Measurements from ENCODE around the gene GABBR2.

The GABBR2 gene

GRCh38 chr9:98324801-98325200 is 383.9 kb downstream of the GABBR2 start:
- no peak for ATAC-seq
- H3K27ac Mint-ChIP-seq = no peak overlapping the region
- H3K27me3 Mint-ChIP-seq = peaks cover 22% of the 10 kb centered on the region
- H3K4me3 Mint-ChIP-seq = no peak overlapping the region
- H3K36me3 Mint-ChIP-seq = no peaks in the 10 kb centered on the region
- peaks cover 6% of the 10 kb centered on the region for H3K4me1 Mint-ChIP-seq
- H3K9me3 Mint-ChIP-seq = no peaks in the 10 kb centered on the region

DNA sequence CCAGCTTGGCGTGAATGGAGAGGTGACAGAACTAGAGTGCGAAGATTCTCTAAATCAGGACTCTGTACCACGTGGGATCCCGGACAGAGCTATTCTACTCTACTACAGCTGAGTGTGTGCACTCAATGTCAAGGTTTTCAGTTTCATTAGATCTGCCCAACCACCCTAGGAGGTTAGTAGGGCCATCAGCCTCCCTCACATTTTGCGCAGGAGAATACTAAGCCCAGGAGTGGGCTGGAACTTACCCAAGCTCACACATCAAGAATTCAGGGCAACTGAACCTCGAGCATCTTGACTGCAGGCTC is 385.0 kb downstream of the GABBR2 start:
- H3K9me3 Mint-ChIP-seq = no peaks in the 10 kb centered on the region
- H3K4me3 Mint-ChIP-seq = no peak overlapping the region
- H3K36me3 Mint-ChIP-seq = no peaks in the 10 kb centered on the region
- H3K4me1 Mint-ChIP-seq = peaks cover 6% of the 10 kb centered on the region
- peaks cover 22% of the 10 kb centered on the region for H3K27me3 Mint-ChIP-seq
- ATAC-seq = no peak
- H3K27ac Mint-ChIP-seq = no peak overlapping the region

GRCh38 chr9:98323051-98323830 is 385.5 kb downstream of the GABBR2 start:
- H3K27ac Mint-ChIP-seq = no peak overlapping the region
- no peak for ATAC-seq

GRCh38 chr9:98321269-98321668 is 387.5 kb downstream of the GABBR2 start:
- Mint-ChIP-seq H3K27ac (no peak overlapping the region), H3K27me3 (peaks cover 14% of the 10 kb centered on the region), H3K4me3 (no peak overlapping the region), H3K9me3 (no peaks in the 10 kb centered on the region), H3K4me1 (no peaks in the 10 kb centered on the region), H3K36me3 (no peaks in the 10 kb centered on the region)
- ATAC-seq = peak; percentile 26

More at GRCh38 chr9:98323051-98323830, 385.5 kb downstream of the GABBR2 start:
- Mint-ChIP-seq H3K4me1 (peaks cover 4% of the 10 kb centered on the region), H3K4me3 (no peak overlapping the region), H3K9me3 (no peaks in the 10 kb centered on the region), H3K27me3 (peaks cover 19% of the 10 kb centered on the region), H3K36me3 (no peaks in the 10 kb centered on the region)

GRCh38 chr9:98318834-98319478 is 389.8 kb downstream of the GABBR2 start:
- no peak overlapping the region for H3K27ac Mint-ChIP-seq
- peaks cover 23% of the 10 kb centered on the region for H3K27me3 Mint-ChIP-seq
- no peaks in the 10 kb centered on the region for H3K9me3 Mint-ChIP-seq
- H3K4me3 Mint-ChIP-seq = no peak overlapping the region
- ATAC-seq = no peak
- no peaks in the 10 kb centered on the region for H3K36me3 Mint-ChIP-seq
- H3K4me1 Mint-ChIP-seq = no peaks in the 10 kb centered on the region

DNA sequence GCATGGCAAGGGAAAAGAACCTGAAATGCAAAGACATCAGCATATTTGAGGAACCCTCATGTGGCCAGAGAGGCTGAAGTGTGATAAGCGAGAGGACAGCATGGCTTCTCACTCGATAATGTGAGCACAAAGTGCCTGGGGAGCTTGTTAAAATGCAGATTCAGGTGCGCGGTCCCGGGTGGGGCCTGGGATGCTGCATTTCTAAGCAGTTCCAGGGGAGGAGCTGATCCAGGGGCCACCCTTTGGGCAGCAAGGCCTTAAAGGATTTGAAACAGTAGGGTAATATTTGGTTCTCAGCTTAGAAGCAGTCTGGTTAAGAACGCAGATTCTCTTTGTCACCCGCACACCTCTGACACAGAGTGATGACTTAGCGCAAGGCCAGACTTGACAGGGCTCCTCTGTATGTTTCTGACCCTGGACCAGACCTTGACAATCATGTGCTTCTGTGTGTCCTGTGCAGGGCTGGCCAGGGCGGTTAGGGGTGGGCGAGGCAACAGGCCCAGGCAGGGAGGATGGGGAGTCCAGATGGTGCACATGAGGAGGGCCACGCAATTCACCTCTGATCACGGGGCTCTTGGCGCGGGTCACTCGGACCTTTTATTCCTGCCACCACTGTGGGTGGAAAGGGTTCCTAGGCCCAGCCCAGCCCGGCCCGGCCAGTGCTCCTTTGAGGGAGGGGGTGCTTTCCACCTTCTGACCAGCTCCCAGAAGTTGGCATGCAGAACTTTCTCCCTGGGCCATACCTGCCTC is 390.5 kb downstream of the GABBR2 start:
- Mint-ChIP-seq H3K27me3 (peaks cover 23% of the 10 kb centered on the region), H3K36me3 (no peaks in the 10 kb centered on the region), H3K4me1 (no peaks in the 10 kb centered on the region), H3K9me3 (no peaks in the 10 kb centered on the region), H3K4me3 (no peak overlapping the region), H3K27ac (no peak overlapping the region)
- ATAC-seq = no peak

GRCh38 chr9:98317134-98317857 is 391.4 kb downstream of the GABBR2 start:
- Mint-ChIP-seq H3K27ac (no peak overlapping the region), H3K27me3 (peaks cover 15% of the 10 kb centered on the region), H3K36me3 (no peaks in the 10 kb centered on the region), H3K9me3 (no peaks in the 10 kb centered on the region), H3K4me1 (no peaks in the 10 kb centered on the region), H3K4me3 (no peak overlapping the region)
- no peak for ATAC-seq

DNA sequence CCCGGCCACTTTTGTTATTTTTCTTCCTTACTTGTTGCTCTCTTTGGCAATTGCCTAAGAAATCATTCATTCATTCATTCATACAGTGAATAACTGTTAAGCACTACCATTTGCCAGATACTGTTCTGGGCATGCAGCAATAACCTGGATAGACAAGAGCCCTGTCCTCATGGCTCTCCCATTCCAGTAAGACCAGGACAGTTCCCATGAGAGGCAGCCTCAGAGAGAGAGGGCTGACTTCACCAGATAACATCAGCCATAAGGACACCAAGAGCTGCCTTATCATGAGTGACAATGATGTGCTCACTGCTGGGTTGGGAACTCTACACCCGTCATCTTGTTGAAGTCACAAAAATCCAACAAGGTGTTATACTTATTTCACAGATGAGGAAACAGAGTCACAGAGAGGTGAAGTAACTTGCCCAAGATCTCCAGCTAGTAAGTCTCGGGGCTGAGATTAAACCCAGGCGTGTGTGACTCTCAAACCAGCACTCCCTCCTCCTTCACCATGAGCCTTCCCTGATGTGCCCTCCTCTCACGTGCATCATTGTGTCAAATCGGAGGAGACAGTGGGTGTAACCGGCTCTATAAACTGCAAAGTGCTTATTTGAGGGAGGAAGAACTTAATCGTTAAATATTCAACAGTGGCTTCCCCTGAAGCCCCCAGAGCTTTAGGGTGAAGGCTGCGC is 392.1 kb downstream of the GABBR2 start:
- Mint-ChIP-seq H3K27ac (no peak overlapping the region), H3K36me3 (no peaks in the 10 kb centered on the region), H3K9me3 (no peaks in the 10 kb centered on the region), H3K4me3 (no peak overlapping the region), H3K27me3 (peaks cover 9% of the 10 kb centered on the region), H3K4me1 (no peaks in the 10 kb centered on the region)
- no peak for ATAC-seq

DNA sequence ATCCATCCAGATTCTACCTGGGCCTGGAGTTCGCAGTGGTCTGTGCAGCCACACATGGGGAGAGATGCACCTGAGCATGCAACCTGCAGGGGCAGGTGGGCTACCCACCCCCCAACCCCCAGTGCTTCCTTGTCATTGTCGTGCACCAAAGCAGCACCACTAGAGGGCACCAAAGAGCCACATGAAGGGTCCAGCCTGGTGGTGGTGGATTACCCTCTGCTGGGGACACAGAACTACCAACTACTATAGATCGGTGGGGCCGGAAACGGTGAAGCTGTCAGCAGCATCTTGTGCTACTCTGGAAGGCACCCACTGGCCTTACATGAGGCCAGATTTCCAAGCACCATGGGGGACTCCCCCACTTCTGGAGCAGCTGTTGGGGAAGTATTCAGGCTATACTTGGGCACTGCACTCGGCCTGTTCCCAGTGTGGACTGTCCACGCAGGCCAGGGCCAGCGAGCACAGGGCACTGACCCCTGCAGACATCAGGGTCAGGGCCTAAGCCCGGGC is 393.1 kb downstream of the GABBR2 start:
- Mint-ChIP-seq H3K36me3 (no peaks in the 10 kb centered on the region), H3K27ac (no peak overlapping the region), H3K27me3 (peaks cover 9% of the 10 kb centered on the region)

GRCh38 chr9:98315067-98315453 is 393.7 kb downstream of the GABBR2 start:
- ATAC-seq = no peak
- H3K9me3 Mint-ChIP-seq = no peaks in the 10 kb centered on the region
- no peaks in the 10 kb centered on the region for H3K36me3 Mint-ChIP-seq
- no peak overlapping the region for H3K27ac Mint-ChIP-seq
- H3K27me3 Mint-ChIP-seq = peaks cover 9% of the 10 kb centered on the region
- no peaks in the 10 kb centered on the region for H3K4me1 Mint-ChIP-seq
- H3K4me3 Mint-ChIP-seq = no peak overlapping the region

More for the DNA sequence above, 393.1 kb downstream of the GABBR2 start:
- peak; percentile 83 for ATAC-seq
- no peaks in the 10 kb centered on the region for H3K9me3 Mint-ChIP-seq
- H3K4me3 Mint-ChIP-seq = no peak overlapping the region
- no peaks in the 10 kb centered on the region for H3K4me1 Mint-ChIP-seq

DNA sequence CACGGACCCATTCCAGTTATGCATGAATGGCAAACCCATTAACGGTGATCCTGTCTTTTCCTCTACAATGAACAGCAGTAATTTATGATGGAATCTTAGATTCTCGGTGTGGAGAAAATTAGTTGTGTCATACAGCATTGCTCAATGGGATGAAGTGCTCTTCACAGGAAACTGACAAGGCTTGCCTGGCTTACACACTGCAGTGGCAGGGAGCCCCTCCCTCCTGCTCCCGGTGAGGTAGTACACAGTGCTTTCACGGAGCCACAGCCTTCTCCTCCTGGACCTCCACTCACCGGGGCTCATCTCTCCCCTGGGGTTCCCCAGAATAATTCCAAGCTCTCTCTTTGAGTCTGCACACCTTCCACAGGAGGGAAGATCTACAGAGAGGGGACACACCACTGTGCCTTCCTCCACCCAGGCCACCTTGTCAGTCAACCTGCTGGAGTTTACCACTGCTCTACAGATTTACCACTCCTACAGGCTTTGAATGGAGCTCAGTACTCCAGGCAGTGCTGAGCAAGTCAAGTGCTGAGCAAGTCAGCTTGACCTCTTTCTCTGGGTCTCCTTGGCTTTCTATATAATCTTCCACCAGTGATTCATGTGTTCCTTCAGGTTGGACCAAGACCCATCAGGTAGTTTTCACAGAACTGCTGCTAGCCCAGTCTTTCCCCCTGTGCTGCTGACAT is 394.2 kb downstream of the GABBR2 start:
- Mint-ChIP-seq H3K36me3 (no peaks in the 10 kb centered on the region), H3K4me3 (no peak overlapping the region), H3K27ac (no peak overlapping the region), H3K9me3 (no peaks in the 10 kb centered on the region), H3K4me1 (no peaks in the 10 kb centered on the region), H3K27me3 (peaks cover 9% of the 10 kb centered on the region)
- no peak for ATAC-seq

- Mint-ChIP-seq H3K27ac (no peak overlapping the region), H3K36me3 (no peaks in the 10 kb centered on the region), H3K27me3 (peaks cover 9% of the 10 kb centered on the region), H3K4me1 (no peaks in the 10 kb centered on the region), H3K9me3 (no peaks in the 10 kb centered on the region), H3K4me3 (no peak overlapping the region)
- ATAC-seq = no peak
Observed at GRCh38 chr9:98312365-98312764, 396.4 kb downstream of the GABBR2 start.

- H3K27ac Mint-ChIP-seq = no peak overlapping the region
- peaks cover 9% of the 10 kb centered on the region for H3K27me3 Mint-ChIP-seq
- no peaks in the 10 kb centered on the region for H3K36me3 Mint-ChIP-seq
- no peaks in the 10 kb centered on the region for H3K9me3 Mint-ChIP-seq
- H3K4me1 Mint-ChIP-seq = no peaks in the 10 kb centered on the region
- no peak for ATAC-seq
- no peak overlapping the region for H3K4me3 Mint-ChIP-seq
Observed at GRCh38 chr9:98311541-98311940, 397.2 kb downstream of the GABBR2 start.

DNA sequence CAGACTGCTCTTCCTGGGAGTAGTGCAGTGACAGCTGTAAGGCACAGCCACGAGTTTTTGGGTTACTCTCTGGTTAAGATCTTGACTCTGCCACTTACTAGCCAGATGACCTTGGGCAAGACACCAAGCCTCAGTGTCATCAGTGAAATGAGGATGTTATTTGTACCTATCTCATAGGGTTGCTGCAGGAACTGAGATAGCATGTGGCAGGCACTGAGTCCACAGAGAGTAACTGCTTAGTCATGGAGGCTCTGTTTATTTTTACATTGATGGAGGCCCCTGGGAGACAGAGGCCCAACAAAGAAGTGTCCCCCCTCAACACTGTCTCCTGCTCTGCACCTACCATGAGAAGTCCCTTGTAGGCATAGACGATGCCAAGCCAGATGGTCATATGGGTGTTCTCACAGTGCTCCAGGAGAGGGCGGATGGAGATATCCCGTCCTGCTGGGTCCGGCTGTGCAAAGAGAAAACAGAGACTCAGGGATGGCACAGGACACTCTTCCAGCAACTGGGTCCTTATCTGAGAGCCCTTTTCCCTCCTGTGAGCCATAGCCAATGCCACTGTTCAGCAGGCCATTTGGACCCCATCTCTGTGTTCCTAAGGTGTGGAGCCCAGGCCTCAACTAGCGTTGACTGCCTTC is 397.9 kb downstream of the GABBR2 start:
- no peaks in the 10 kb centered on the region for H3K4me1 Mint-ChIP-seq
- no peaks in the 10 kb centered on the region for H3K9me3 Mint-ChIP-seq
- peaks cover 9% of the 10 kb centered on the region for H3K27me3 Mint-ChIP-seq
- H3K27ac Mint-ChIP-seq = no peak overlapping the region
- no peak for ATAC-seq
- no peak overlapping the region for H3K4me3 Mint-ChIP-seq
- no peaks in the 10 kb centered on the region for H3K36me3 Mint-ChIP-seq

Data from stimulated activated memory B cell treated with anti-CD40 and anti-IgM and Interleukin-4, amounts not matched to agents 10 μg/mL and 1 μg/mL and 100 μg/mL, for 72 hours (primary cell).